Activated CD4-positive, alpha-beta memory T cell treated with anti-CD3 and anti-CD28 coated beads for 36 hours (primary cell): ENCODE results near the gene ERMARD. TPM values are rescaled to one million over a fixed set of nuclear protein-coding genes. Genes with fewer than 3 reads are reported as not detected.

ENCODE experiments used
- total RNA-seq, 2 experiments: library from RNA; stranded (reverse); gene quantifications; one replicate each; pipeline ENCODE4 v1.2.3, GENCODE V29; 2021

Gene ERMARD
- total RNA-seq, 2 experiments from 2014 or later = 23.9 to 24.6 TPM

Other genes starting within 250 kb of the ERMARD start
- gene WDR27, start 49.6 kb upstream of the ERMARD start, total RNA-seq = 10 to 100 TPM; 39.7 to 41.6 TPM
- 10 to 100 TPM; 15.1 to 15.4 TPM for gene C6orf120, start 49.5 kb upstream of the ERMARD start, total RNA-seq
- gene PHF10, start 27.1 kb upstream of the ERMARD start, total RNA-seq = 10 to 100 TPM; 75.5 to 77.9 TPM
- gene DYNLT2, start 50 bp upstream of the ERMARD start, total RNA-seq = 1 to 10 TPM; 2.0 to 2.1 TPM